HCT116 (cell line): ENCODE data around the gene ERN1. TPM values are rescaled to one million over a fixed set of nuclear protein-coding genes. Genes with fewer than 3 reads are reported as not detected.
A peak's percentile ranks its signal among the peaks of the same experiment; 100 is the strongest.

ENCODE experiments used
- ATAC-seq: fragments of 200-7000 bp; cut with Tn5 transposase; 2 replicates; pipeline ENCODE4 v1.9.1; 2020; ENCODE audit warnings: mild to moderate bottlenecking, moderate library complexity
- BruUV-seq: library from RNA; stranded (reverse); fragments of 400-500 nt; replicated peaks from 2 replicates; lab custom pipeline; 2021; lab: Mats Ljungman, UMichigan
- CTCF ChIA-PET: fragments of 300-600 bp; sonication (Branson Sonifier 250); formaldehyde crosslinking; loops from one replicate; lab custom pipeline; 2021; ENCODE audit warnings: antibody characterized with exemption; lab: Charles Lee
- POLR2A ChIA-PET: fragments of 300-600, 350-600 bp; sonication (Branson Sonifier 250); formaldehyde crosslinking; loops from one replicate; lab custom pipeline; 2021; ENCODE audit warnings: antibody characterized with exemption; lab: Charles Lee
- RAD21 ChIA-PET, 2 experiments: fragments of 300-600 bp; sonication (Branson Sonifier 250); formaldehyde crosslinking; loops; one replicate each; lab custom pipeline; 2023; ENCODE audit warnings: low total read pairs in 2 of 2; ENCODE audit not compliant: uncharacterized antibody in 2 of 2, unreplicated experiment in 2 of 2, low non-redundant PET in 1 of 2; lab: Charles Lee
- DNase-seq: peaks from one replicate; pipeline ENCODE4 v3.0.0-alpha.2; 2010; ENCODE audit warnings: low read depth, low spot score
- H2AFZ ChIP-seq: fragments of 200-600 bp; shearing (Covaris generic), sonication (generic); 2 replicates; pipeline ENCODE4 v1.6.1; 2017; ENCODE audit warnings: low read depth, mixed run types, mixed read lengths, antibody characterized with exemption, low read length; ENCODE audit not compliant: poor library complexity, severe bottlenecking
- H3K27ac ChIP-seq: 2 replicates; pipeline ENCODE4 v1.5.1; 2012; ENCODE audit warnings: low read depth, low read length
- H3K27me3 ChIP-seq: fragments of 200-600 bp; sonication (generic); 2 replicates; pipeline ENCODE4 v1.6.1; 2016; ENCODE audit warnings: mixed run types, low read length, mixed read lengths; ENCODE audit not compliant: insufficient read depth
- H3K36me3 ChIP-seq, 2 experiments: fragments of 200-500 bp in 1 of 2; fragments of 200-600 bp in 1 of 2; sonication (Bioruptor generic) in 1 of 2; sonication (generic) in 1 of 2; 2 replicates each; pipeline versions ENCODE4 v1.5.1 to v1.6.1; 2014 to 2016; ENCODE audit warnings: low read length in 2 of 2, inconsistent platforms in 1 of 2, mixed read lengths in 1 of 2, mixed run types in 1 of 2; ENCODE audit not compliant: insufficient read depth in 2 of 2, control insufficient read depth in 1 of 2
- H3K4me1 ChIP-seq, 2 experiments: fragments of 200-600 bp in 1 of 2; sonication (generic) in 1 of 2; 2 replicates each; pipeline versions ENCODE4 v1.5.1 to v1.6.1; 2012 to 2017; ENCODE audit warnings: low read length in 2 of 2, inconsistent platforms in 1 of 2, mild to moderate bottlenecking in 1 of 2, mixed read lengths in 1 of 2, mixed run types in 1 of 2, moderate library complexity in 1 of 2; ENCODE audit not compliant: insufficient read depth in 2 of 2, control insufficient read depth in 1 of 2
- H3K4me2 ChIP-seq: fragments of 200-600 bp; sonication (generic); 2 replicates; pipeline ENCODE4 v1.6.1; 2017; ENCODE audit warnings: mixed run types, low read length, mixed read lengths
- H3K4me3 ChIP-seq, 2 experiments: fragments of 200-600 bp in 1 of 2; sonication (generic) in 1 of 2; replicated peaks in 1 of 2; 2 replicates each; pipeline ENCODE4 v1.5.1; 2011 to 2016; ENCODE audit warnings: low read length in 2 of 2, control low read depth in 1 of 2, low read depth in 1 of 2, mild to moderate bottlenecking in 1 of 2, mixed read lengths in 1 of 2, mixed run types in 1 of 2
- H3K79me2 ChIP-seq: fragments of 200-600 bp; sonication (generic); 2 replicates; pipeline ENCODE4 v1.6.1; 2017; ENCODE audit warnings: mild to moderate bottlenecking, mixed run types, low read length, moderate library complexity, mixed read lengths; ENCODE audit not compliant: insufficient read depth
- H3K9ac ChIP-seq: fragments of 200-600 bp; sonication (generic); 2 replicates; pipeline ENCODE4 v1.6.1; 2016; ENCODE audit warnings: low read length, mixed read lengths
- H3K9me2 ChIP-seq: fragments of 200-600 bp; sonication (generic), shearing (Covaris generic); 2 replicates; pipeline ENCODE4 v1.6.1; 2017; ENCODE audit warnings: mixed run types, mild to moderate bottlenecking, moderate library complexity; ENCODE audit not compliant: insufficient read depth
- H3K9me3 ChIP-seq, 2 experiments: fragments of 200-500 bp in 1 of 2; fragments of 200-600 bp in 1 of 2; sonication (Bioruptor generic) in 1 of 2; sonication (generic) in 1 of 2; 2 replicates each; pipeline ENCODE4 v1.6.1; 2014 to 2017; ENCODE audit warnings: low read length in 2 of 2, mixed read lengths in 2 of 2, inconsistent platforms in 1 of 2, low read depth in 1 of 2, mild to moderate bottlenecking in 1 of 2, mixed run types in 1 of 2, moderate library complexity in 1 of 2; ENCODE audit not compliant: control insufficient read depth in 1 of 2, insufficient read depth in 1 of 2
- H4K20me1 ChIP-seq: fragments of 200-600 bp; sonication (generic), shearing (Covaris generic); 2 replicates; pipeline ENCODE4 v1.6.1; 2017; ENCODE audit warnings: mixed run types, mild to moderate bottlenecking, moderate library complexity; ENCODE audit not compliant: insufficient read depth
- ATF3 ChIP-seq: IDR thresholded peaks from 2 replicates; pipeline ENCODE4 v1.6.1; 2012
- CTCF ChIP-seq, 3 experiments: fragments of 200-600 bp in 1 of 3; sonication (generic) in 1 of 3; IDR thresholded peaks in 2 of 3; conservative IDR thresholded peaks in 1 of 3; 2 replicates each; pipeline ENCODE4 v1.5.1; 2012 to 2017; ENCODE audit warnings: low read depth in 2 of 3, low read length in 2 of 3, antibody characterized with exemption in 1 of 3, borderline replicate concordance in 1 of 3, control low read depth in 1 of 3, mild to moderate bottlenecking in 1 of 3, mixed read lengths in 1 of 3, mixed run types in 1 of 3, moderate library complexity in 1 of 3; ENCODE audit not compliant: insufficient read depth in 1 of 3
- EZH2 ChIP-seq: fragments of 200-600 bp; sonication (generic); IDR thresholded peaks from 2 replicates; pipeline ENCODE4 v1.6.1; 2017; ENCODE audit warnings: antibody characterized with exemption, mixed run types
- JUND ChIP-seq: IDR thresholded peaks from 2 replicates; pipeline ENCODE4 v1.6.1; 2012
- POLR2A ChIP-seq: IDR thresholded peaks from 2 replicates; pipeline ENCODE4 v1.7.0; 2011; ENCODE audit warnings: borderline replicate concordance; ENCODE audit not compliant: insufficient read depth, insufficient read length; ENCODE audit errors: extremely low read depth
- POLR2AphosphoS5 ChIP-seq: IDR thresholded peaks from 2 replicates; pipeline ENCODE4 v1.6.1; 2011; ENCODE audit warnings: mild to moderate bottlenecking, low read depth, low read length, moderate library complexity
- RAD21 ChIP-seq: IDR thresholded peaks from 2 replicates; pipeline ENCODE4 v1.6.1; 2012; ENCODE audit warnings: low read depth, mild to moderate bottlenecking
- REST ChIP-seq: IDR thresholded peaks from 2 replicates; pipeline ENCODE4 v1.6.1; 2012; ENCODE audit warnings: low read depth
- YY1 ChIP-seq: IDR thresholded peaks from 2 replicates; pipeline ENCODE4 v1.6.1; 2011; ENCODE audit warnings: low read length, low read depth, moderate library complexity, mild to moderate bottlenecking; ENCODE audit not compliant: insufficient replicate concordance; ENCODE audit errors: extremely low read depth
- ZFX ChIP-seq: fragments of 450-650 bp; IDR thresholded peaks from 2 replicates; pipeline ENCODE4 v1.6.1; 2017
- intact Hi-C: fragments of 100-400 bp; cut with micrococcal nuclease; formaldehyde crosslinking; loops from 2 replicates; pipeline ENCODE4 v1.10.0; 2022
- total RNA-seq: library from RNA; stranded (reverse); gene quantifications from one replicate; pipeline ENCODE4 v1.2.1, GENCODE V29; 2021; ENCODE audit not compliant: unreplicated experiment

Gene ERN1
- total RNA-seq, 1 experiment from 2014 or later: 28.2 TPM

- RAD21 ChIA-PET: interaction anchor here (0.9 to 1.9 kb wide), 2 partner anchors 98 kb away, joined by 3 to 5 read pairs; no protein-coding TSS in a partner anchor
These were observed 113.0 kb downstream of the ERN1 start for GRCh38 chr17:64016974-64017373.

GRCh38 chr17:64016231-64016784 lies 113.6 kb downstream of the ERN1 start:
- ATAC-seq: peak; percentile 80
- TF ChIP-seq REST (no peak), ZFX (no peak), RAD21 (peak; percentile 56), CTCF (IDR thresholded peaks at IDR 0.05 in 2 of 3, conservative IDR thresholded peaks at IDR 0.05 in 1 of 3; ENCODE audit: borderline replicate concordance in 1 of 3, insufficient read depth in 1 of 3, low read depth in 2 of 3, low read length in 2 of 3) (peak; percentile 16 to 39 (median 34); a peak in 4 of 6 replicates), ATF3 (no peak)
- TF ChIP-seq, all 23 proteins: peak for 2
- no peaks in the 10 kb centered on the region for H3K36me3 ChIP-seq
- H3K9ac ChIP-seq: no peak overlapping the region
- H2AFZ ChIP-seq: peak overlapping the region; percentile 59
- ChIA-PET POLR2A (interaction anchor here (0.5 kb wide), 1 partner anchor 55 kb away, joined by 4 read pairs; no protein-coding TSS in a partner anchor), RAD21 (interaction anchor here (0.6 to 1.9 kb wide), 3 partner anchors 97 to 394 kb away, joined by 3 to 6 read pairs (median 5); partner anchors contain the start of gene MAP3K3 (in 1 of the 2)), CTCF (interaction anchor here (0.9 to 3.2 kb wide), 8 partner anchors 9 to 128 kb away, joined by 3 to 32 read pairs (median 8); partner anchors contain the start of gene GH1)
- intact Hi-C loops: loop anchor here (2.0 to 10.0 kb wide), 2 partner anchors 98 to 608 kb away; partner anchors contain the start of gene GH1
- no peak overlapping the region for H3K27ac ChIP-seq
- BruUV-seq: no TSS peak
- H3K9me2 ChIP-seq: no peaks in the 10 kb centered on the region
- H4K20me1 ChIP-seq: no peaks in the 10 kb centered on the region
- no peaks in the 10 kb centered on the region for H3K4me1 ChIP-seq
- DNase-seq: no peak
- H3K4me2 ChIP-seq: no peak overlapping the region
- no peak overlapping the region for H3K4me3 ChIP-seq
- no peaks in the 10 kb centered on the region for H3K27me3 ChIP-seq
- no peaks in the 10 kb centered on the region for H3K9me3 ChIP-seq
- no peaks in the 10 kb centered on the region for H3K79me2 ChIP-seq

More at GRCh38 chr17:64016974-64017373, 113.0 kb downstream of the ERN1 start:
- intact Hi-C loops: loop anchor here (2.0 to 10.0 kb wide), 2 partner anchors 98 to 608 kb away; partner anchors contain the start of gene GH1
- DNase-seq (no peak), ATAC-seq (no peak)
- H4K20me1 ChIP-seq: no peaks in the 10 kb centered on the region
- POLR2A ChIA-PET: no interaction called here
- H3K27me3 ChIP-seq: no peaks in the 10 kb centered on the region
- H3K27ac ChIP-seq: no peak overlapping the region
- no peak overlapping the region for H3K4me3 ChIP-seq
- no peak overlapping the region for H3K9ac ChIP-seq
- H3K9me2 ChIP-seq: no peaks in the 10 kb centered on the region
- H3K9me3 ChIP-seq: no peaks in the 10 kb centered on the region
- TF ChIP-seq ZFX (no peak), JUND (no peak), EZH2 (no peak), YY1 (no peak), POLR2AphosphoS5 (no peak), POLR2A (no peak)
- H3K4me2 ChIP-seq: no peak overlapping the region
- no peaks in the 10 kb centered on the region for H3K79me2 ChIP-seq
- H3K4me1 ChIP-seq: no peaks in the 10 kb centered on the region
- BruUV-seq: no TSS peak
- no peak overlapping the region for H2AFZ ChIP-seq
- no peaks in the 10 kb centered on the region for H3K36me3 ChIP-seq
- CTCF ChIA-PET: interaction anchor here (0.9 to 3.2 kb wide), 8 partner anchors 9 to 128 kb away, joined by 3 to 32 read pairs (median 8); partner anchors contain the start of gene GH1
